ENCODE results near the gene RAPGEF5.

DNA sequence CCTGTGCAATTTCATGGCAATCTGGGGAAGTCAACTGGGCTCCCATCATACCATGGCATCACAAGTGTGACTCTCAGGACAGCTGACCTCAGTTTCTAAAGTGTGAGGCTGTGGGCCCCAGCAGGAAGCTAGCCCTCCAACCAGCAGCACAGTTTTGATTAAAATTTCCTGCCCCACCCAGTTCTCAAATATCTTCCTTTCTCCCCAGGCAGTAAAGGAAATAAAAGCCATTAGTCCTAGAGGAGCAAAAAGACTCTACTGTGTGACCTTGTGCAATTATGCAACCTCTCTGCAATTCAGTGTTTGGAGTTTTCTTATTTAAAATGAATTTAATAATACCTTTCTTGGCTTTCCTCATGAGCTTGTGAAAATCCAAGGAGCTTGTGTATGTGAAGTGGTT lies 268.1 kb downstream of the RAPGEF5 start:
- no peak for TF ChIP-seq EZH2 (IDR thresholded peaks at IDR 0.05; ENCODE audit: insufficient read depth, poor library complexity, severe bottlenecking)
- TF ChIP-seq EZH2phosphoT487 (IDR thresholded peaks at IDR 0.05; ENCODE audit: insufficient read depth, low read depth) = no peak
